Activated naive CD4-positive, alpha-beta T cell treated with anti-CD3 and anti-CD28 coated beads, Interleukin-2, amount 50 U/mL, for 16 hours (primary cell): Measurements from ENCODE around the gene RNASE11.
"Not testable (repeated sequence)": the region's sequence is repeated elsewhere in the genome, so short reads cannot be mapped to it uniquely, and the experiment has no call there.

Experiments used
- DNase-seq: peaks from one replicate; pipeline ENCODE4 v3.0.0-alpha.2; 2020

Gene RNASE11

DNA sequence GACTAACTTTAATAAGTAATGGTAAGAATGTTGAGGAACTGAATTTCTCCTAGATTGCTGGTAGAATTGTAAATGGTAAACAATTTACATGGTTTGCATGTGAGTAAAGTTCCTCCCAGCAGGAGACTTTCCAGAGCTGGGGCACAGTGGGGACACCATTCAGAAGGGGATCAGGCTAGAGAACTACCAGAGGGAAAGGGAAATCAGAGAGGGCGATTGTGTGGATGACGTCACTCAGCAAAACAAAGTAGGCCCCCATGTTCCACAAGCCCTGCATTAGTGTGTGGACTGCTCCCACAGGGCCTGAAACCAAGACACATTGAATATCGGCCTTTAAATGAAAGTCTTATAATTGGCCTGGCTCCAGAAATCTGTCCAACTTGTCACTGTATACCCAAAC is 9.5 kb downstream of the RNASE11 start:
- no peak for DNase-seq

DNA sequence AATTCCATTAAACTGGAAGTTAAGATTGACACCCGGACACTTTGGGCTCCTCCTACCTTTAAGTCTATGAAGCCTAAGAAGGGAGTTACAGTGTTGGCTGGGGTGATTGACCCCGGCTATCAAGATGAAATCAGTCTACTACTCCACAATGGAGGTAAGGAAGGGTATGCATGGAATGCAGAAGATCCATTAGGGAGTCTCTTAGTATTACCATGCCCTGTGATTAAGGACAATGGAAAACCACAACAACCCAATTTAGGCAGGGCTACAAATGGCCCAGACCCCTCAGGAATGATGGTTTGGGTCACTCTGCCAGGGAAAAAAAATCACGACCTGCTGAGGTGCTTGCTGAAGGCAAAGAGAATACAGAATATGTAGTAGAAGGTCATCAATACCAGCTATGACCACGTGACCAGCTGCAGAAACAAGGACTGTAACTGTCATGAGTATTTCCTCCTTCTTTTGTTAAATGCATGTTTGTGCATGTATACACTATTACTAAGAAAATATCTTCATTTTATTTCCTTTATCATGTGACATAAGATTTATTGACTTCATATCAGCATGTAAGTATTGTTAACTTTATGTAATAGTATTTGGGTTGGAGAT is 15.3 kb downstream of the RNASE11 start:
- not testable (repeated sequence) for DNase-seq

DNA sequence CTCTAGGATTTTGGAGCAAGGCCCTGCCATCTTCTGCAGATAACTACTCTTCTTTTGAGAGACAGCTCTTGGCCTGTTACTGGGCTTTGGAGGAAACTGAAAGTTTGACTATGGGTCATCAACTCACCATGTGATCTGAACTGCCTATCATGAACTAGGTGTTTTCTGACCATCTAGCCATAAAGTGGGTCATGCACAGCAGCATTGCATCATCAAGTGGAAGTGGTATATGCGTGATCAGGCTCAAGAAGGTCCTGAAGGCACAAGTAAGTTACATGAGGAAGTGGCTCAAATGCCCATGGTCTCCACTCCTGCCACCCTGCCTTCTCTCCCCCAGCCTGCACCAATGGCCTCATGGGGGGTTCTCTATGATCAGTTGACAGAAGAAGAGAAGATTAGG is 17.1 kb downstream of the RNASE11 start:
- not testable (repeated sequence) for DNase-seq

DNA sequence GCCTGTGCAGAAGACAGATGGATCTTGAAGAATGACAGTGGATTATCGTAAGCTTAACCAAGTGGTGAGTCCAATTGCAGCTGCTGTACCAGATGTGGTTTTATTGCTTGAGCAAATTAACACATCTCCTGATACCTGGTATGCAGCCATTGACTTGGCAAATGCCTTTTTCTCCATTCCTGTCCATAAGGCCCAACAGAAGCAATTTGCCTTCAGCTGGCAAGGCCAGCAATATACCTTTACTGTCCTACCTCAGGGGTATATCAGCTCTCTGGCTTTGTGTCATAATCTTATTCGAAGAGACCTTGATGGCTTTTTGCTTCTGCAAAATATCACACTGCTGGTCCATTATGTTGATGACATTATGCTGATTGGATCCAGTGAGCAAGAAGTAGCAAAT is 17.9 kb downstream of the RNASE11 start:
- not testable (repeated sequence) for DNase-seq

- no peak for DNase-seq
Observed at GRCh38 chr14:20569066-20569465, 18.7 kb downstream of the RNASE11 start.

GRCh38 chr14:20568393-20568792 is 19.4 kb downstream of the RNASE11 start:
- DNase-seq: no peak

- DNase-seq: not testable (repeated sequence)
Observed at GRCh38 chr14:20567199-20567598, 20.6 kb downstream of the RNASE11 start.

DNA sequence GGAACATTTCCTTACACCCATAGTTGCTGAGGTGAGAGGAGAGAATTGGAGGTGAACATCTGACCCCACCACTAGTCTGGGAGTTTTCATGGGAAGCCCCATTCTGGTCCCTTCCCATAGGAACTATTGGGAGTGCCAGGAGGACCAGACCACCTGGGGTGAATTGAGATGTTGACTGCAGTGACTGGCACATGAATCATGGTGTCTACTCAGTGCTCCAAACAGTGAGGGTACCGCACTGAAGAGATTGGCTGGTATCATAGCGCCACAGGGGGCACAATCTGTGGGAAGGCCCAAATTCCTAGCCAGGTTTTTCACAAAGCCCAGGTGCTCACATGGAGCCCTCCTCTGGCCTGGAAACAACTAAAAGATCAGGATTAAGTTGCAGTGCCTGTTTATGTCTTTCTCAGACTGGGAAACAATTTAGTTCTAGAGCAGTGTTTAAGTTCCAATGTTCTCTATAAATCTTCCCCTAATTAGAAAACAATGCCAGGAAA is 23.3 kb downstream of the RNASE11 start:
- DNase-seq: no peak

GRCh38 chr14:20563971-20564370 is 23.8 kb downstream of the RNASE11 start:
- DNase-seq: no peak

- no peak for DNase-seq
Observed at GRCh38 chr14:20560961-20561360, 26.8 kb downstream of the RNASE11 start, which contains the start of gene RNASE9. Gene RNASE9, minus strand, starts transcription at chr14:20561047.

DNA sequence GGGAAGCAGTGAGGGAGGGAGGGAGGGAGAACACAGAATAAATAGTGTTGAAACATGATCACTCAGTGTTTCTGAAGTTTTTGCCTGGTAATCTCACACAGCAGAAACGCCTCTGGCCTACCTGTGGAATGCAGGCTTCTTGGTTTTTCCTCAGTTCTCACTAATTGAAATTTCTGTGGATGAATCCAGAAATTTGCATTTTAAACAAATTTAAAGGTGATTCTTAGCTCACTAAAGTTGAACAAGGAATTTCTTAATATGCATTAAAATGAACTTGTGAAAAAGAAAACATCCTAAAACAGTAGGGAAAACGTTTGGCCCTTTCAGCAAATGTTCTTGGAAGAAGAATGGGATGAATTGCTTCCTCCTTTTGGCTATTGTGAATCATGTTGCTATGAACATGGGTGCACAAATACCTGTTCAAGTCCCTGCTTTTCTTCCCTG is 28.3 kb downstream of the RNASE11 start:
- DNase-seq: no peak

DNA sequence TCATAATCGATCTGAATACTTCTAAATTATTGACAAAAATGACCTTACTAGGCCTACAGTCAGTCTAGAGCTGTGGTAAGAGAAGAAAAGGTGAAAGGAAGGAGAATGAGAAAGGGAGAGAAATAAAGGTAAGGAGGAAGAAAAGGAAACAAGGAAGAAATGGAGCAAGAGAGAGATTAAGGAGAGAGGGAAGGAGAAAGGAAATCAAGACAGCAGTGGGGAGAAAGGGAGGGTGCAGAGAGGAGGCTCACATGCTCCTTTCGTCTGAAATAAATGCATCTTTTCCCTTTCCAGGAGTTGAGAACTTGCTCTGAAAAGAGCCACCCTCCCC is 30.6 kb downstream of the RNASE11 start:
- no peak for DNase-seq

DNA sequence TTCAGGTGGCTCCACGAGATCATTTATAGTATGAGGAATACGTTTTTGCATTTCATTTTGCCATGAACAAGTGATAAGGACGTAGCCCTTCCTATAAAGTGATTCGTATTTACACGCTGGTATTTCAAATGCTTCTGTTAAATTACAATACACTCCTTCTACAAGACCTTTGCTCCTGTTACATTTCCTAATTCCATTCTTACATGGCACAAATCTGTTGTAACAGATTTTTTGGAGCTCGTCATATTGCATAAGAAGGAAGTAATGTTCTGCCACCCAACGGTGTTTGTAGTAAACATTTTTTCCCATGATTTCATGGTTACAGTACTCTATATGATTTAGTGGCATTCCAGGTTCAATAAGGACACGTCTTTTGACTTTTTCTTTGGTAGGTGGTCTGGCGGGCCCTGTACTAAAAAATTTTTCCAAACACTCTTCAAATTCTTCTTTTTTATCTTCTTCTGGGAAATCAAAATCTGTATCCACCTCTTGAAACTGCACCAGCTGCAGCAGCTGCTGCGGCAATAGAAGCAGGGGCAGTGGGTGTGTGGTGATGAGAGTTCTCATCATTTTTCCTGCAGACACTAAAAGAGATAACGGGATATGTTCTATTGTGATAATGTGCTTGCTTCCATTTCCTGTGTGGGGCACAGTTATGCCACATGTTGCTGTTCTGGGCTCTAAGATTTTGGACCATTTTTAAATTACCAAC is 31.1 kb downstream of the RNASE11 start:
- DNase-seq: no peak

DNA sequence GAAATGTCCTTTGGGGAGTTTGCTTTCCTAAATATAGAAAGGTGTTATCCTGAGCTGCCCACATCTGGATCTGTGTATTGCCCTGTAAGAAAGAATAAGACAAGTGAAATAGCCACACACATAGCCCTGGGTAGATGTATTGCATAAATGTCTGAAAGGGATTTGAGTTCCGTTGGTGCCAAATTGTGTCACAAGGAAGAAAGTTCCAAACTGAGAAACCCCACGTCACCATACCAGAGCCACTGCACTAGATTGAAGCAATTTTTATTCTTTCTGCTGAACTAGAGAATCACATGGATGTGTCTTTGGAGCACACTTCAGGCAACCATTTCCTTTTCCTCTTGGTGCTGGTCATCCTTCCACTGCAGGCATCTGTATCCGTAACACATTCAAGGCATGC is 32.0 kb downstream of the RNASE11 start:
- DNase-seq: no peak

DNA sequence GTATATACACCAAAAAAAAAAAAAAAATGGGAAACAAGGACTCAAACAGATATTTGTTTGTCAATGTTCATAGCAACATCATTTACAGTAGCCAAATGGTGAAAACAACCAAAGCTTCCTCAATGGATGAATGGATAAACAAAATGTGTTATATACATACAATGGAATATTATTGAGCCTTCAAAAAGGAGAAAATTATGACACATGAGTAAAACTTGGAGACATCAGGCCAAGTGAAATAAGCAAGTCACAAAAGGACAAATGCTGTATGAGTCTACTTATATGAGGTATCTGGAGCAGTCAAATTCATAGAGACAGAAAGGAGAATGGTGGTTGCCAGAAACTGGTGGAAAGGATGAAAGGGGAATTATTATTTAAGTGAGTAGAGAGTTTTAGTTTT is 34.8 kb downstream of the RNASE11 start:
- no peak for DNase-seq

DNA sequence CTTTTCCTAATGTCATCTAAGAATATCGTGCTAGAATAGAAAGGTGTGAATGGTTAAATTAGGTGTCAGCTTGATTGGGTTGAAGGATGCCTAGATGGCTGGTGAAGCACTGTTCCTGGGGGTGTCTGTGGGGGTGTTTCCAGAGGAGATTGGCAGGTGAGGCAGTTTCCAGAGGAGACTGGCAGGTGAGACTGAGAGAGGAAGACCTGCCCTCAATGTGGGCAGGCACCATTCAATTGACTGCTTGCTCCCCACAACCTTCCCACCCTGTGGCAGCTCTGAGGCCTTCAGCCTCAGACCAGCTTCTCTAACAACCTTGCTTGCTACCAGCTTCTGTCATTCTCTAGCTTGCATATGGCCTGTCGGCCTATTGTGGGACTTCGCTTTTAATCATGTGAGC is 36.2 kb downstream of the RNASE11 start:
- no peak for DNase-seq

- DNase-seq: no peak
Observed at GRCh38 chr14:20550926-20551325, 36.9 kb downstream of the RNASE11 start.

- no peak for DNase-seq
Observed at GRCh38 chr14:20548414-20549158, 39.2 kb downstream of the RNASE11 start.

- DNase-seq: no peak
Observed at GRCh38 chr14:20546877-20547276, 40.9 kb downstream of the RNASE11 start.

DNA sequence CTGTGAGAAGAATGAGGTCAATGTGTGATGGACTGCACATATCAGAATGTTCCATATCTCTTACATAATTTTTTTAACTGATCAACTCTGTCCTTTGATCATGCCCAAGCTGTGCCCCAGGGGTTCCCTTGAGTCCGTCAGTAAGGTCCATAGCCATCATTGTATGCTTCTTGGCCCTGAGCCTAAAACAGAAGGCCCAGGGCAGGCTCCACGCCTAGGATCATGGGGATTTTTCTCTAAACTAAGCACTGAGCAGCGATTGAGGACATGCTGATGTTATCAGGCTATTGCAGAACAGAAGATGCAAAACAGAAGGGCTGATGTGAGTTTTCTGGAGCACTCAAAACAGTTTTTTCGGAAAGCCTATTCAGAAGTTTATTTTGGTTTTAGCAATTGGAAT is 47.9 kb downstream of the RNASE11 start:
- DNase-seq: no peak
